Lower leg skin (tissue), 3 donors: ENCODE data around the gene DCTN5.

ENCODE experiments used
- POLR2A ChIP-seq, 2 donors: fragments of 450-650 bp; IDR thresholded peaks; one replicate each; pipeline ENCODE4 v1.6.1; 2016 to 2017; ENCODE audit warnings: antibody characterized with exemption in 2 of 2, mild to moderate bottlenecking in 1 of 2, moderate library complexity in 1 of 2
- TF ChIP-seq, protein P1 (sequence below), 3 donors: fragments of 450-650 bp; IDR thresholded peaks; one replicate each; pipeline ENCODE4 v1.5.1; 2016; ENCODE audit warnings: antibody characterized with exemption in 3 of 3, mild to moderate bottlenecking in 3 of 3, moderate library complexity in 2 of 3

DNA sequence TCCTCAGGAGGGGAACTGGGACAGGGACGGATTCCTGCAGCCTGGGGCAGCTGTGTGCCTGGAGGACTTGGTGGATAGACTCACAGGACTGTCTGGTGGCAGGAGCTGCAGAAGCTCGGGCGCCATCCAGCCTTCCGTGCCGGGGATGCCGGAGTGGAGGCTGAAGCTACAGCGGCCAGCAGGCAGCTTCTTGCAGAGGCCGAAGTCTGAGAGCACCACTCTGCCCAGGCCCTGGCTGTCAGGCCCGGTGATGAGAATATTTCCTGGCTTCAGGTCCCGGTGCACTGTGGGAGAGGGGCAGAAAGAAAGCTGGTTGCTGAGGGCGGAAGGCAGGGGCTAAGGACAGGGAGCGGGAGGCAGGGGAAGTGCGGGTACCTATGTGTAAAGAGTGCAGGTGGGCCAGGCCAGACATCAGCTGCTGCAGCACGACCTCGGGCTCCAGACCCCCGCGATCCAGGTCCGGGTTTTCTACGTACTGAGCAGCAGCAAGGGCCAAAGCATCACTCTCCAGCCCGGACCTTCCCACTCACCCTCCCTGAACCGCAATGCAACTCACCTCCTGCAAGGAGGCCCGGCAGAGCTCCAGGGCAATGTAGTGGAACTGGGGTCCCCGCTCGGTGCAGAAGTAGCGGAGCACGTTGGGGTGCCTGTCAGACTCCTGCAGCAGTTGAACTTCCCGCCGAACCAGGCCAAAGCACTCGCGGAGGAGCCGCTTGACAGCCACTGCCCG lies 53.5 kb downstream of the DCTN5 start:
- TF ChIP-seq, protein P1, sequence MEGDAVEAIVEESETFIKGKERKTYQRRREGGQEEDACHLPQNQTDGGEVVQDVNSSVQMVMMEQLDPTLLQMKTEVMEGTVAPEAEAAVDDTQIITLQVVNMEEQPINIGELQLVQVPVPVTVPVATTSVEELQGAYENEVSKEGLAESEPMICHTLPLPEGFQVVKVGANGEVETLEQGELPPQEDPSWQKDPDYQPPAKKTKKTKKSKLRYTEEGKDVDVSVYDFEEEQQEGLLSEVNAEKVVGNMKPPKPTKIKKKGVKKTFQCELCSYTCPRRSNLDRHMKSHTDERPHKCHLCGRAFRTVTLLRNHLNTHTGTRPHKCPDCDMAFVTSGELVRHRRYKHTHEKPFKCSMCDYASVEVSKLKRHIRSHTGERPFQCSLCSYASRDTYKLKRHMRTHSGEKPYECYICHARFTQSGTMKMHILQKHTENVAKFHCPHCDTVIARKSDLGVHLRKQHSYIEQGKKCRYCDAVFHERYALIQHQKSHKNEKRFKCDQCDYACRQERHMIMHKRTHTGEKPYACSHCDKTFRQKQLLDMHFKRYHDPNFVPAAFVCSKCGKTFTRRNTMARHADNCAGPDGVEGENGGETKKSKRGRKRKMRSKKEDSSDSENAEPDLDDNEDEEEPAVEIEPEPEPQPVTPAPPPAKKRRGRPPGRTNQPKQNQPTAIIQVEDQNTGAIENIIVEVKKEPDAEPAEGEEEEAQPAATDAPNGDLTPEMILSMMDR (IDR thresholded peaks at IDR 0.05): no peak
- no peak for TF ChIP-seq POLR2A (IDR thresholded peaks at IDR 0.05)
